Measurements from ENCODE around the gene SPAG7. TPM values are rescaled to one million over a fixed set of nuclear protein-coding genes. Genes with fewer than 3 reads are reported as not detected.

SPAG7 gene, protein sequence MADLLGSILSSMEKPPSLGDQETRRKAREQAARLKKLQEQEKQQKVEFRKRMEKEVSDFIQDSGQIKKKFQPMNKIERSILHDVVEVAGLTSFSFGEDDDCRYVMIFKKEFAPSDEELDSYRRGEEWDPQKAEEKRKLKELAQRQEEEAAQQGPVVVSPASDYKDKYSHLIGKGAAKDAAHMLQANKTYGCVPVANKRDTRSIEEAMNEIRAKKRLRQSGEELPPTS
- 69.6 and 75.0 TPM in 2 replicates for total RNA-seq (2014; rRNA removed)
- 81.5 TPM for polyA plus RNA-seq (2012)

- peak; percentile 95 for DNase-seq (ENCODE audit: low read depth)
Measured at GRCh38 chr17:4967539-4968485, at the start of gene SPAG7. Gene SPAG7, minus strand, starts transcription at chr17:4967817. Its CDS starts 13 bp downstream, at chr17:4967804.

DNA sequence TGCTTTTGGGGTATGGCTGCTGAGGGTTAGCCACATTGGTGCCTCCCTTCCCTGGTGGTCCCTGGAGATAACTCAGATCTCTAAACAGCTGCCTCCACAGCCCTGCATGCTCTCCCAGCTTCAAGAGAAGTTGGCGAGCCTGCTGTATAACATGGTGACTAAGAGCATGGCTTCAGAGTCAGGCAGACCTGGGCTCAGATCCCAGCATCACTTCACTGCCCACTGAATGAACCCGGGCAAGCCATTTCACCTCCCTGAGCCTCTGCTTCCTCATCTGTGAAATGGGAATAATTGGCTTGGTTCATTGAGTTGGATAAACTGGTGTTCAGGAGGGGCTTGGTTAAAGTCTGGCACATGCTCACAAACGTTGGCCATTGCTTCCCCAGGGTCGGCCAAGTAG lies 46.7 kb upstream of the SPAG7 start:
- no peak for DNase-seq (ENCODE audit: low read depth)

- peak; percentile 31 for DNase-seq (ENCODE audit: low read depth)
Measured at GRCh38 chr17:5011928-5012327, 44.3 kb upstream of the SPAG7 start.

GRCh38 chr17:5003214-5003867 lies 35.7 kb upstream of the SPAG7 start:
- no peak for DNase-seq (ENCODE audit: low read depth)

GRCh38 chr17:5002121-5002788 lies 34.6 kb upstream of the SPAG7 start:
- DNase-seq (ENCODE audit: low read depth), result no peak

DNA sequence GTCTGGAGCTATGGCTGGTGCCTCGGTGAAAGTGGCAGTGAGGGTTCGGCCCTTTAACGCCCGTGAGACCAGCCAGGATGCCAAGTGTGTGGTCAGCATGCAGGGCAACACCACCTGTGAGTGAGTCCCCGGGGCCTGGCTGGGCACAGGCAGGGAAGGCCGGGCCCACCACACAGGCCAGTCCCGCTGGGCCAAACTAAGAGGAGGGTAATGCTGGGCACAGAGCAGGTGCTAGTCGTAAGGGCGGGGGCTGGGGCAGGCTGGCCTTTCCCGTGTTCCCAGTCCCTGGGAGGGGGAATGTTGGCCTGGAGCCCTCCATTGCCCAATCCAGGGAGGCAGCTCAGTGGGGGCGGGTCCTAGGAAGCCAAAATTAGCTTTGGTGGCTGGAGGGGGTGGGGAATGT lies 32.6 kb upstream of the SPAG7 start:
- DNase-seq (ENCODE audit: low read depth), result peak; percentile 54

DNA sequence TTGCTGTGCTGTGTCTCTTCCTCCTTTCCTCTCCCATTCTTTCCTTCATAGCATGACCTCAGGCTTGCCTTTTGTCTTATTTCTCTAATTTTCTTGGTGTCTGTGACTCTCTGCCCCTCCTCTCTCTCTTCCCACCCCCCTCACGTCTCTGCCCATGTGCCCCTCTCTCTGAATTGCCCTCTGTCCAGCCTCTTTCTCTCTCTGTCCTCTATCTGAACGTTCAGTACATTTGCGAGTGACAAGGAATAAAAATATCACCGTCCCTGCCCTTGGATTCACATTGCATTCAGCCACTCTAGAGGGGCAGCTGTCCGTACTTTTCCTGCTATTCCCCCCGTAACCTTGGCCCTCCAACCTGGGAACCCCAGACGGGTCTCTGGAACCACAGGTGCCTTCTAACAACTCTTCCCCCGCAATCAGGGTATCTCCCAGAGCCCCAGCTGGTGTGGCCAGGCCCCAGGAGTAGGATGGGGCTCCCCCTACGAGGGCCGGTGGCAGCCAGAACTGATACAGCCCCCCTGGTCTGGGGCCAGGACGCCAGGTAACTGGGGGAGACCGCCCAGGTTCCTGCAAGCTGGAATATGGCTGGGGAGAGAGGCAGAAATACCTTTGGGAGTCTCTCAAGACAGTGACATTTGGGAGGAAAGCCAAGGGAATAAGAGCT lies 31.9 kb upstream of the SPAG7 start:
- DNase-seq (ENCODE audit: low read depth), result no peak

GRCh38 chr17:4998732-4999429 lies 31.3 kb upstream of the SPAG7 start:
- DNase-seq (ENCODE audit: low read depth), result no peak

GRCh38 chr17:4998027-4998731 lies 30.6 kb upstream of the SPAG7 start:
- DNase-seq (ENCODE audit: low read depth), result no peak

GRCh38 chr17:4997302-4998026 lies 29.8 kb upstream of the SPAG7 start, which contains the start of the genes INCA1 and KIF1C:
Gene INCA1, minus strand, starts transcription at chr17:4997522. Its CDS starts 3,085 bp downstream, at chr17:4994437.
Gene KIF1C, plus strand, starts transcription at chr17:4997950. Its CDS starts 2,297 bp downstream, at chr17:5000247.
- peak; percentile 84 for DNase-seq (ENCODE audit: low read depth)

DNA sequence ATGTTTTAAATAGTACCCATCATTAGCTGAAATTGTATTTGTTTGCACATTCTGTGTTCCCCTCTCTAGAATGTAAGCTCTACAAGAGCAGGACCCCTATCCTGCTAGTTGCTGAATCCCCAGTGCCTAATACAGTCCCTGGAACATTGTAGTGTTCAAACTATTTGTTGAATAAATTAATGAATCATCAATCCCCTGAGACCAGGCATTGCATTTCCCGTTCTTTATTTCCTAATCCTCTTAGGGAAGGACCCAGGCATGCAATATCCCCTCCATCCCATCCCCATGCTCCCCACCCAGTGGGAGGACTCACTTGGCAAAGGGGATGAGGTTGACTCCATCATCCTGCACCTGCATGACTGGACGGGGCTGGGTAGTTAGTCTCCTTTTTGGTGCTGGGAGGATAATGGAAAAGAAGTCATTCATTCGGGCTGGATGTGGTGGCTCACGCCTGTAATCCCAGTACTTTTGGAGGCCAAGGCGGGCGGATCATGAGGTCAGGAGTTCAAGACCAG lies 26.5 kb upstream of the SPAG7 start:
- DNase-seq (ENCODE audit: low read depth), result no peak

GRCh38 chr17:4987767-4988567 lies 20.4 kb upstream of the SPAG7 start:
- DNase-seq (ENCODE audit: low read depth), result peak; percentile 38

DNA sequence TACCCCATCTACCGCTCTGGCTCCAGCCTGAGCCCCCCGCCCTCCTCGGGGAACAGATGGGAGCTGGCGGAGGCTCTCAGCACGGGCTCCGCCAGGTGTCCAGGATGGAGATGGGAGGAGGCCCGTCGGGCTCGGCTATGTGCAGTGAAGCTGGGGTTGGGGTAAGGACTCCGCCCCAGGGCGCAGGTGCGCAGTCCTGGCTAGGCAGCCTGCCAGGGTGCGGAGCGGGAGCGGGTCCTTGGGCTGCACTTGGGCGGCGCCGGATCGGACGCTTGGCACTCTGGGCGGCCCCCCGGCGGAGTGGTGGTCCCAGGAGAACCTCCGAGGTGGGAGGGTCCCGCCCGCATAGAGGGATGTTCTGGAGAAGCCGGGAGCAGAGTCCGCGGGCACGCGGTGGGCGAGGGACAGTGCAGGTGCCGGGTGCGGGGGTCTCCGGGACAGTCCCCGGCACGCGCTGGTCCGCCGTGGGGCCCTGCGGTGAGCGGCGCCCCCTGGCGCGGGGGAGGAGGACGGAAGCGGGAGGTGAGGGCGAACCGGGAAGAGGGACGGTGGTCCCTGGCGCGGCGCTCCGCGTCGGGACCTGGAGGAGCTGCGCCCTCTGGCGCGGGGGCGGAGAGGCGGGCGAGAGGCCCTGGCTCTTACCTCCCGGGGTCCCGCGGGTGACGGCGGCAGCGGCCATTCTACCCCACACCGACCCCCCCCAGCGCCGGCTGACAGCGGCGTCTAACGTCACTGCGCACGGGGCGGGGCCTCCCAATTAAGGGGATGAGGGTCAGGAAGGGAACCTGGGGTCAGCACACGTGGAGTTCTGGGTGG lies 19.5 kb upstream of the SPAG7 start, which contains the start of gene CAMTA2:
CAMTA2 (minus strand) TSS at position 725 of the 816 bp plus-strand sequence. CDS start 1,453 bp downstream, outside the sequence.
- DNase-seq (ENCODE audit: low read depth), result peak; percentile 66

- DNase-seq (ENCODE audit: low read depth), result no peak
Measured at GRCh38 chr17:4986403-4986802, 18.8 kb upstream of the SPAG7 start.

GRCh38 chr17:4982305-4982704 lies 14.7 kb upstream of the SPAG7 start:
- DNase-seq (ENCODE audit: low read depth), result no peak

DNA sequence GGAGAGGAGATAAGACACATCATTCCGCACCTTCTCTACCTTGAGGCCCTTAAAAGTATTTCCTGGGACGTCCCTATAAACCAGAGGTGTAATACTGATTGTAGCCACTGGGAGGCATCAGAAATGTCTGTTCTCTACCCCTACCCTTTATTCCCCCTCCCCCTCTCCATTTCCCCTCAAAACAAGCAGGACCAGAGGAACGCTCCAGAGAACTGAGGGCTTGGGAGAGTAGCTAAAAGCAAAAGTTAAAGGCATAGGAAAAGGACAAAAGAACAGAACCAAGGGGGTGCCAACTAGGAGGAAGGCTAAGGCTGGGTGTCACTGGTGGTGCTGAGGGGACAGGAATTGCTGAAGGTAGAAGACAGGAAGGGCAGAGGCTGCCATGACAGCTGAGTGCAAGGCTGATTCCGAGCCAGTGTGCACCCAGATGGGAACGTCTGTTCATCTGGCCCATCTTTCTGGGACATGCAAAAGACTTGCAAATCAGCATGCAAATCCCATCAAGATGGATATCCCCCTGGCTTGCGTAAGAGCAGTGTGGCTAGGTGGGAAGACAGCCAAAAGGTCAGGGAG lies 13.1 kb upstream of the SPAG7 start:
- DNase-seq (ENCODE audit: low read depth), result peak; percentile 53
